Retina (tissue), 1 donor: Measurements from ENCODE around the gene CEMIP.
A peak's percentile ranks its signal among the peaks of the same experiment; 100 is the strongest.

Experiments
- DNase-seq: peaks from one replicate; pipeline ENCODE4 v3.0.0-alpha.2; 2016

The CEMIP gene

DNA sequence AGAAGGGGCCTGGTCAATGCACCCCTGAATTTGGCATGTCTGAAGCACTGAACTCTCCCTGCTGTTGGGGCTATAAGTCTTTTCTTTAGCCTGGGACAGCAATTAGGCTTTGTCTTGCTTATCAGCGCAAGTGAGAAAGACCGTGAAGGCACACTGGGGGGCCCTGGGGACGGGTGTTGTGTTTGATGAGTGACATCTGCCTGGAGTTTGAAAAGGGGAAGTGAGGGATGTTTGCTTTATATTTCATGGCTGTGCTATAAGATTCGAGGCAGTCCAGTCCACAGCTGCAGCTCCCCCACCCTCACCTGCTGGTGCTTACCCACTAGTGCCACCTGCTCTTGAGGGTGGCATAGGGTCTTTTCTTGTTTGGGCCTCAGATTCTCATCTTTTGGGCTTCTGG lies 44.8 kb downstream of the CEMIP start:
- no peak for DNase-seq

DNA sequence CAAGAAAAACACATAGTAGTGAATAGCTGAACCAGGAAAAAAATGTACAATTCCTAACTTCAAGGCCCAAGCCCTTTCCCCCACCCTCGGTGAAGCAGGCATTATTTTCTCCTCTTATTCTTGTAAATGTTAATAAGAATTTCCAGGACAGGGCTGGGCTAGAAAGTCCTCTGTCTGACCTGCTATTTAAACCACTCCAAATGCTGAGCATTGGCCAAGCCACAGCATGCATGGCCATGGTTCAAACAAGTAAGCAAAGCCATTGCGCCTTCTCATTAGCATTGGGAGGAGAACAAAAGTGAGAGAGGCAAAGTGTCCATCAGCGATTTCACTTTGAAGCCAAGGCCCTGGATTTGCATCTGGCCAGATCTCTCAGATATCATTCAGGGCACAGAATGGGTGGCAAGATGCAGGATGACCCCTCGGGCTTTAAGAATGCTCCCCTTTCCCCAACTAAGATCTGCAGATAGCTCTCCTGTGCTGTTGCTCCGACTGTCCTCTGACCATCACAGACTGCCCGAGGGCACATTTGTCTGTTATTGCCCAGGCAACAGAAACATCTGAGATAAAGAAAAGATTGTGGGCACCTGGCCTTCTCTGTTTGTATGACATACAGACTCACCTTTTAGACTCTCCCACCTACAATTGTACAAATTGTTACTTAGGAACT lies 46.3 kb downstream of the CEMIP start:
- DNase-seq = no peak

- no peak for DNase-seq
These were observed 49.6 kb downstream of the CEMIP start for GRCh38 chr15:80828796-80829195.

- DNase-seq = no peak
These were observed 51.5 kb downstream of the CEMIP start for GRCh38 chr15:80830677-80831076.

DNA sequence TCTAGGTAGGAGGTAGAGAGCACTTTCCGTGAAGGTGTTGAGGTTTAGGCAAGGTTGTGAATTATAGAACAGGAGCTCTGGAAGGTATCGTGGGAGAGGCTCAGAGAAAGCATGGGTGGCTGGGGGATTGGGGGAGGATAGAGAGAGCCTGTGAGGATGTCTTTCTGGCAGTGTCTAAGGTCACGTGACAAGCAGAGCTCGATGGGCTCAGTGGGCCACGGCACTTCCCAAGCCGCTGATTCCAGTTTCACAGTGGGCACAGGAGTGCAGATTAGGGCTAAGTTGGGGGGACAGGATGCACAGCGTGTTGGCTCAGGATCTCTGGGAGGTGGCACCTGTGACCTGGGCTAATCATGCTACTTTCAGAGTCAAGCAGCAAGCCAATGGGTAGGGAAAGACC lies 52.0 kb downstream of the CEMIP start:
- no peak for DNase-seq

DNA sequence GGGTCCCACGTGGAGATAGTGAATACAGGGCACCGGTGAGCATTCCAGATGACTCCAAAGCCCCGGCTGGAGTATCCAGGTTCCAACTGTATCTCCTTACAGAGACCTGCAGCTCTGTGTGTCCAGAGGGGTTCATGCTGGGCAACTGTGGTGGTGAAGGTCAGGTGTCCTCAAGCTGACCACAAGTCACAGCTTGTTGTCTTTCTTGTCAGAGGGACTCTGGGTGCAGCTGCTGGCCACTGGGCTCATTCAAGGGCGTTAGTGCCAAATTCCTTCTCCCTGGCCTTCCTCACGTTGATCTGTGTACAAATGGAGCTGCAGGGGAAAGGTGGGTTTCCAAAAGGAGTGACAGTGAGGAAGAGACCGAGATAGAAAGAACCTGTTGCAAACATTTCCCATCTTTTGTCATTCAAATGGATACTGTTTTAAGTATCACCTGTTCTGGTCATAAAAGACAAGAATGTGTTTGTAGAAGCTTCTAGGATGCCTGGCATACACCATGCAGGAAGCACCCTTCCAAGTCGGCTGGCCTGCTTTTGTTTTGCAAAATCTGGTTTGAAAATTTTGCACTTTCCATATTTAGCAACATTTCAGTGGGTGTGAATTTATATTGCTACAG lies 52.5 kb downstream of the CEMIP start:
- DNase-seq = no peak

GRCh38 chr15:80832686-80833085 lies 53.5 kb downstream of the CEMIP start:
- DNase-seq = peak; percentile 51

DNA sequence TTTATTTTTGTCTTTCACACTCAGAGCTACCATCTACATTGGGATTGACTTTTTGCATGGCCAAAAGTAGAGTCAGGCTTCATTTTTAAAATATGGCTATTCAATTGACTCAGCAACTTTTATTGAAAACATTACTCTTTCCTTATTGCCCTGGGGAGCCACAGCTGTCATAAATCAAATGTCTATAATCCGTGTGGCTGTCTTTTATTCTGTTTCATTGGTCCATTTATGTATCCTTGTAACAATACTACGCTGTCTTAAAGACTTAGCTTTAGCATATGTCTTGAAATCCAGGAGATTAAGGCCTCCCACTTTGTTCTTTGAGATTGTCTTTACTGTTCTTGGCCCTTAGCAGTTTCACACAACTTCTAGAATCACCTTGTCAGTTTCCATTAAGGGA lies 55.2 kb downstream of the CEMIP start:
- no peak for DNase-seq

DNA sequence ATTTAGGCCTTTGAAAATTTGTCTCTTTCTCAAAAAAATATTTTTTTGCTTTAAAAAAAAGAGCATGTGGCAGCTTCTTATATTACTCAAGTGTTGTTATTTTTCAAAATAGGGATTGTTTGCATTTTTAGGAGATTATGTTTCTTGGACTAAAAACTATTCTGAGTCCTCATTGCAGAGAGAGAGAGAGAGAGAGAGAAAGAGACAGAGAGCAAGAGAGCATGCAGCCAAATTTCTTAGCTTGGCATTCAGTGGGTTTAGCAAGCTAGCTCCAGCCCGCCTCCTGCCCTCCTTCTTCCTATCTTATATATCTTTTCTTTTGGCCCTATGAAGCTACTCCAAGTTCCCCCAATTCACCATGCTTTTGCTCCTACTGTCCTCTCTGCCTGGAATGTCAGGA lies 55.7 kb downstream of the CEMIP start:
- DNase-seq = no peak

- no peak for DNase-seq
These were observed 56.2 kb downstream of the CEMIP start for GRCh38 chr15:80835336-80835735.

GRCh38 chr15:80836223-80836622 lies 57.1 kb downstream of the CEMIP start:
- DNase-seq = no peak

- DNase-seq = no peak
These were observed 57.8 kb downstream of the CEMIP start for GRCh38 chr15:80837006-80837405.

GRCh38 chr15:80838012-80838411 lies 58.8 kb downstream of the CEMIP start:
- DNase-seq = no peak

DNA sequence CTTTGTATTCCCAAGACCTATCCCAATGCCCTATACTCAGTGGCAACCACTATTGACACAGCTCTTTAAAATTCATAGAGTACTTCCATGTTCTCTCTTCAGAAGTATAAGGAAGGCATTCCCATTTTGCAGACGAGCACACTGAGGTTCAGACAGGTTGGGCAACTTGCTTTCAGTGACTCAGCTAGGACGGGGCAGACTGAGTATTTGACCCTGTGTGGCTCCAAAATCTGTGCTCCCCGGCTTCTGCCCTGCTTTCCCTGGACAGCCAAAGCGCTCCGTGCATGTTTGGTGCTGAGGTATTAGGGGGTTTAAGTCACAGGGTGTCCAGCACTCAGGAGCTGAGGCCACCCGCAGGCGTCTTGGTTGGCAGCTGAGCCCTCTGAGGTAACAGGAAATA lies 59.5 kb downstream of the CEMIP start:
- DNase-seq = no peak

GRCh38 chr15:80839764-80840130 lies 60.6 kb downstream of the CEMIP start:
- no peak for DNase-seq

GRCh38 chr15:80840182-80841130 lies 61.3 kb downstream of the CEMIP start:
- DNase-seq = no peak

- DNase-seq = no peak
These were observed 62.4 kb downstream of the CEMIP start for GRCh38 chr15:80841541-80841940.

GRCh38 chr15:80844011-80844732 lies 65.0 kb downstream of the CEMIP start:
- DNase-seq = no peak

DNA sequence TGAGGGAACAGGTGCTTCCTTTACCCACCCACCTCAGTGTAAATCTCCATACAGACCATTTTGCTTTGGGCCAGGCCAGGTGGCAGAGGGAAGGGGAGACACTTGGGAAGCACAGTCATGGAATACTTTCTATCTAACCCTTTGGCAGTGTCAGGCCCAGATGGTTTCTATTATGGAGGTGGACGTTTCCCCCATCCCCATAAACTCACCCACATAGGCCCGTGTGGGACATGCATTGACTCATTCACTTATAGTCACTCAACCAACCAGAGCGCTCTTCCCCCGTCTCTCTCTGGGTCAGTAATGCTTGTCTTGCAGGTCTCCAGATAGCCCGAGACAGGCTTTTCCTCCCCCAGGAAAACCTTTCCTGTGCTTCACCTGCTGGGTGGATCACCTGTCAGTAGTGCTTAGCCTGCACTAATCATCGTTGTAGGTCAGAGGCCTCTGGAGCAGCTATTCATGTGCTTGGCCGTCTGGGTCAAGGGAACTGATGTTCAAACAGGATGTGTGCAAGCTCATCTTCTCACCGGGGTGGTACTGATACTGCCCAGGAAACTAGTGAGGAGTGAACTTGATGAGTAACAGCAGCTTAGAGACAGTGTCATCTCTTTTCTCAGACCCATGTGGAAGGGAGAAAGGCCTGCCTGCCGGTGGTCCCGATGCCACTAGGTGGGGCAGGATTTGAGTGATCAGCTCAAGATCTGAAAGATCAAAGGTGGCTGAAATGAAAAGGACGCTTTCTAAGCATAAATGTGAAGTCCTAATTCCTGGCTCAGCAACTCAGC lies 67.1 kb downstream of the CEMIP start:
- no peak for DNase-seq

DNA sequence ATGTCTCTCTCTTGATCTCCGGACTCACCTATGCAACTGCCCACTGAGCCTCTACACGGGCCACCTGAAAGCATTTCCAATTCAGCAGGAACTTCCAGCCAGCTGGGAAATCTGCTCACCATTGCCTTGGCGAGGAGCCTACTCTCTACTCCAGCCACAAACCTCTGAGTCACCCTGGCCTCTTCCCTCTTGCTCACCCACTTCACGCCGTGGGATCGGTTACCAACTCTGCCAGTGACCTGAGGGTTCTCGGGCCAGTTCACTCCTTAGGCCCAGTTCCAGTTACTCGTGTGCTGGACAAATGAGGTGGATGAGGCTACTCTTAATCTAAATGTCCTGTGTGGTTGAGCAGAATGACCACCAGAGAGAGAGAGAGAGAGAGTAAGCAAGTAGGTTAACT lies 70.1 kb downstream of the CEMIP start:
- DNase-seq = no peak

DNA sequence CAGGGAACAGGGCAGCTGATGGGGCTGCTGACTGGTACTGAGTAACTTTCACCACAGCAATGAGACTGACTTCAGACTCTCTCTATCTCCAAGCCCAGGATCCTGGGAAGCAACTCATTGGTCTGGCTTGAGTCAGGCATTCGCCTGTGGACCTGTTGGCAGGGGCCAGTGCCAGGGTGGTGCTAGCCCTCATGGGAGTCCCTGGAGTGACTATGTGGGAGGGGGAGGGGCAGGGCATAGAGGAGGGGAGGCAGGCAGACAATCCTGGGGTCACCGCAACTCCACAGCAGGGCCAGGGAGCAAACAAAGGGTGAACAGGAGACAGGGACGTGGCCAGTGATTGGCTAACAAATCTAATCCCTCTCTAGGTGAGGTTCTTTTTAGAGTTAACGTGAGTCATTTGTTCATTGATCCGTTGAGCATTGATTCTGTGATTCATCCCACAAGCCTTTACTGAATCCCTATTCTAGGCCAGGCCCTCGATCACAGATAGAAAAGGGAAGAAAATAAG lies 71.8 kb downstream of the CEMIP start:
- no peak for DNase-seq

- no peak for DNase-seq
These were observed 73.5 kb downstream of the CEMIP start for GRCh38 chr15:80852676-80853075.
